ENCODE measurements around the gene GPR107.

Gene GPR107

DNA sequence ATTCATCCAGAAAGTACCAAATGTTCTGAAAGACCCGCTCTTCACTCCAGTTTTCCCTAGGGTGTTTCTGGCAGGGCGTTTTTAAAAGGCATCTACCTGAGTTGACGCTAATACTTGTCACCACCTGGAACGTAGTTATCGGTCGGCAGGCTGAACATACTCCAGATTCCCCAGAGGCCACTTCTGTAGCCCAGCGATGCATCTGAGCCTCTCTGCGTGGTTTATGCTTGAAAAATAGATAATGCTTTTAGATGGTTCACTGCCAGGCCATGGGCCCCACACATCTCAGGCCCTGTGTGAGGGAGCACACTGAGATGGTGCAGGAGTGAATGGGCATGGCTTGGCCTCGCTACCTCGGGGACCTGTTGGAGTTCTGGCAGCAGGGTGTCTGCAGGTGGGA, 85.5 kb downstream of the GPR107 start:
- DNase-seq: no peak

DNA sequence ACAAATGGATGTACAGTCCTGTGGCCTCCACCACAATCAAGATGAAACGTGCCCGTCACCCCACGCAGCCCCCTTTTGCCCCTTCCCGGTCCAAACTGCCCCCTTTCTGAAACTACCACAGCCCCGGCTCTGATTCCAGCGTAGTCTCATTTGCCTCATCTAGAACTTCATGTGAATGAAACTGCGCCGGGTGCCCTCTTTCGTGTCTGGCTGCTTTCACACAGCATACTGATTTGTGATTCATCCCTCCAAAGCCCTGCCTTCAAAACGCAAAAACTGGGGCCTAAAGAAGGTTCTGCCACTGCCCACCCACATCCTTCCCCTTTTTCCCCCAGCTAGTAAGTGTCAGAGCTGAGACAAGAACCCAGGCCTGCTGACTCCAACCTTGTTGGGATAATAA, 87.0 kb downstream of the GPR107 start:
- DNase-seq: no peak

DNA sequence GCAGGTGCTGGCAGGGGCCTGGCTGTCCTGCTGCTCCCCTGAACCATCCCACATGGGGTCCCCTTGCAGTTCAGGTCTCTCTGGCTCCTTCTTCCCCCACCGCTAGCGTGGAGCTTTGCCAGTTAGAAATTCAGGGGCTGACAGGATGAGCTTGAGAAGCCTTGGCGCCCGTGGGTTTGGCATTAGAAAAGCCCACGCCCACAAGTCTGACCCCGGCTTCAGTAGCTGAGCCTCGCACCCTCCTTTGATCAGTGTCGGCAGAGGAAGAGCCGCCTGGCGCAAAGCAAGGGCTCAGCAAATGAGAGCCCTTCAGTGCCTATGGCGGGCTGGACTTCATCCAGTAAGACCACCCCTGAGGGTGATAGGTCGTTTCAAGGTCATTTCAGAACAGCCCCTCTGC, 88.3 kb downstream of the GPR107 start:
- no peak for DNase-seq

DNA sequence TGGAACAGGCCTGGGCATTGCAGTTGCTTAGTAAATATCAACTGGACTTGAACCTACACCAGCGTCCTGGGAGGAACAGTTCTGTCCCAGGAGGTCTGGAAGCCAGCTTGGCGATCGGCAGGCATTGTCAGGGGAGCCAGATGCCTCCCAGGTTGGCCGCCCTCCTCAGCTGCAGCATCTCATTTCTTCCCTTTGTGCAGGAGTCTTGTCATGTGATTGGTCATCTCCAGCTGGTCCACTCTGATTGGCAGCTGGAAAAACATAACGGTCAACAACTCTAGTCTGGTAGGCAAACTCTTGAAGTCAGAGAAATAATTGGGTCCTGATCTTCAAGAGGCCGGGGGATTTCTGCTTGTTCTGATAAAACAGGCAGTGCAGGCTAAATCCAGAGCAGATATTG, 88.9 kb downstream of the GPR107 start:
- no peak for DNase-seq

DNA sequence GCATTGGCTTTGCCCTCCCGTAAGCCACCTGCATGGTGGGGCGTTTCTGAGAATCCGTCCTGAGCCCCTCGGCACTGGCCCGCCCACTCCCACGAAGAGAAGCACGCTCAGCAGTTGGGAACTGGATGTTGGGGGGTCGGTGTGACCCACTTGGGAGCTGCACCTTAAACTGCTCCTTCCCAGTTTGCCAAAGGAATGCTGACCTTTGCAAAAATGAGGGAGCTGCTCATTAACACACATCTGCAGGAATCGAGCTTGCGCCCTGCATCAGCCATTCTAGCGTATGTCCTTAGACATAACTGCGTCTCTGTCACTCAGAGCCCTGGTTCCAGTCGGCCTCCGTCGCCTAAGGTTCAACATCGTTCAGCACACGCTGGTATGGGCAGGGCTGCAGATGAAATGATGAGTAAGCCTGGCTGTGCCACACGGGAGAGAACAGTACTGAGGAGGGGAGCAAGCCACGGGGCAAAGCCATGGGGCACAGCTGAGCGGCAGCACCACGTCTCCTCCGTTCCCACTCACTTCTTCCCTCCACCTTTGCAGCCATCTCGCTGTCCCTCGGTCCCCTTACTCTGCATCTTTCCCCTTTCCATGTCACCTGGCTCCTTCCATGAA, 89.7 kb downstream of the GPR107 start:
- no peak for DNase-seq

DNA sequence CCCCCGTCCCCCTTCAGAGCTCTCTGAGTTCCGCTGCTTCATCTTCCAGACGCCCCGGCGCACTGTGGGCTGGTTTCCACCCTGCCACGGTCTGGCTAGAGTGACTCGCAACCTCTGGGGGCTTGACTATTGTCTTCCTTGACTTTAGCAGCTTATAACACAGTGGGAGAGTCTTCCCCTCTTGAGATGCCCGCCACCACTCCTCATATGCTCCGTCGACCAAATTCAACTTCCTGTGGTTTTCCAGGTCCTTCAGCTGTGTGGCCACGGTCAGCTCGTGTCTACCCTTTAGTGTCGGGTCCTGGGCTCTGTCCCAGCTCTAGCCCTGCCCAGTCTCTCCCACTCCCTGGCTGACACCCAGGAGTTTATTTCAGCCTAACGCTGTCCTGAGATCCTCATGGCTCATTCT, 90.3 kb downstream of the GPR107 start:
- no peak for DNase-seq

DNA sequence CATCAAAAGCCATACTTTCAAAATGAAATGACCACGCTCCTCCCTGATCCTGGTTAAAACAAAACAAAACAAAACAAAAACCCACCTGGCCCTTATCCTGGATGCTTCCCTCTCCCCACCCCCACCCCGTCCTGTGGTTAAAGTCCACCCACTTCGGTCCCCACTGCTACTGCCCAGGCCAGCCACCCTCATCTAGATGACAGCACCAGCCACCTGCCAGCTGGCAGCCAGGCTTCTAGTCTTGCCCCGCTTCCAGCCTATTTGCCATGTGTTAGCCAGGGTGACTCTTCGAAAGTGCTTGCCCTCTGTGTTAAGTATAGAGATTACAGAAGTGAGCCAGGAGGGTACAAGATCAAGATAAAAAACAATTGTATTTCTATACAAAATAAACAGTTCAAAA, 91.0 kb downstream of the GPR107 start:
- DNase-seq: no peak

DNA sequence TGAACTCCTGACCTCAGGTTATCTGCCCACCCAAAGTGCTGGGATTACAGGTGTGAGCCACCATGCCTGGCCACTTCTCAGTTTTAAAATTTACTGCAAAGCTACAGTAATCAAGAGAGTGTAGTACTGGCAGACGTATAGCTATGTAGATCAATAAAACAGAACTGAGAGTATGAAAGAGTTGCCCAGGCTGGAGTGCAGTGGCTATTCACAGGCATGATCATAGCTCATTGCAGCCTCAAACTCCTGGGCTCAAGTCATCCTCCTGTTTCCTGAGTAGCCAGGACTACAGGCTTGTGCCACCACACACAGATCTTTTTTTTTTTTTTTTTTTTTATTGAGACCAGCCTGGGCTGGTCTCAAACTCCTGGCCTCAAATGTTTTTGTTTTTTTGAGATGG, 92.0 kb downstream of the GPR107 start:
- DNase-seq: no peak

DNA sequence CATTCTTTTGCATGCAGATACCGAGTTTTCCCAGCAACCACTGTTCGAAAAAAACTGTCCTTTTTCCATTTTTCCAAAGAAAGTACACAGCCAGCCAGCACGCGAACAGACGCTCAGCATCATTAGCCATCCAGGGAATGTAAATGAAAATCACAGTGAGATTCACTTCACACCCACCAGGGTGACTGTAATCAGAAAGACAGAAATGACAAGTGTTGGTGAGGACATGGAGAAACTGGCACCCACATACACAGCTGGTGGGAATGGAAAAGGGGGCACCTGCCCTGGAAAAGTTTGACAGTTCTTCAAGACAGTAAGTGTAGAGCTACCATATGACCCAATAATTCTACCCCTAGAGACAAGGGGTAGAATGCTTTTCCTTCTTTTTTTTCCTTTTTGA, 93.5 kb downstream of the GPR107 start:
- DNase-seq: no peak

DNA sequence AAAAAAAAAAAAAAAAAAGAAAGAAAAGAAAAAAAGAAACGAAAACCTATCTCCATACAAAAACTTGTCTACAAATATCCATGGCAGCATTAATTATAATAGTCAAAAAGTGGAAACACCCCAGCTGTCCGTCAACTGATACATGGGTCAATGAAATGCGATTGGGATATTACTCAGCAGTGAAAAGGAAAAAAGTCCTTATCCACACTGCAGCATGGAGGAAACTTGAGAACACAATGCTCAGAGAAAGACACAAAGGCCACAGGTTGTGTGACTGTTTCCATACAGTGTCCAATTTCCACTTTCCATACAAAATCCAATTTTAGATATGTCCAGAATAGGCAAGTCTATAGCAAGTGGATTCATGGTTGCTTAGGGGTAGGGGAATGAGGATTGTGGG, 94.2 kb downstream of the GPR107 start:
- no peak for DNase-seq

DNA sequence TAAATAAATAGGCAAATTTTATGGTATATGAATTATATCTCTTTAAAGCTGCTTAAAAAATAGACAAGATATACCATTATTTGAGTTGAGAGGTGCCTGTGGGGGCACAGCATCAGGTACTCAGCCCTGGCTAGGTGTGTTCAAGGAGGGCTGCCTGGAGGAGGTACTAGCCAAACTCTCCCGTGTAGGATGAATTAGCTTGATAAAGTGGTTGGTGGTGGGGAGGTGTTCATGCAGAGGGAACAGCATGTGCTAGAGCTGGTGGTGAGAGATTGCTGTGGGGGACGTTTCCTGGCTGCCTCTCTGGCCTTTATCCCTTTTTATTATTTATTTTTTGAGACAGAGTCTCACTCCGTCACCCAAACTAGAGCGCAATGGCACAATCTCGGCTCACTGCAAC, 95.3 kb downstream of the GPR107 start:
- no peak for DNase-seq

DNA sequence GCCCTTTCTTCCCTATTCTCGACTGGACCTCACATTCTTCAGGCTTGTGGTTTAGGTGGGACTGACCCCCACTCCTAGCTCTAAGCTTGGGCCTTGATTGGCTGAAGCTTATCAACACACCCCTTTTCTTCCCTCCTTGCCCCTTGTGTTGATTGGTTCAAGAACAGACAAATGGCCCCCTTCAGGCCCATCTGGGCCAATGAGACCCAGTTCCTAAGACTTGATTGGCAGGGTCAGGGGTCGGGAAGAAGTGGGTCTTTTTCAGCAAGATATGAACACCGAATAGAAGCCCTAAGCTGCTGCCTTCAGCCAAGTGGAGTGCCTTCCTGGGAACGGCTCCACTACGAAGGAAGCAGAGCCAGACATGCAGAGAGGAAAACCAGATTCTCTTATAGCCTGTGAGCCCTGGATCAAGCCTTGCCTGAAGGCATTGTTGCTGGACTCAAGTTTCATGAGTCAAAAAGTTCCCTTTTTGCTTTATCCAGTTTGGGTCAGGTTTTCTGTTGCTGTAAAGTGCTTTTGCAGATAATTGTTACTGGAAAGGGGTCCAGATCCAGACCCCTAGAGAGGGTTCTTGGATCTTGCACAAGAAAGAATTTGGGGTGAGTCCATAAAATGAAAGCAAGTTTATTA, 96.1 kb downstream of the GPR107 start:
- DNase-seq: no peak

DNA sequence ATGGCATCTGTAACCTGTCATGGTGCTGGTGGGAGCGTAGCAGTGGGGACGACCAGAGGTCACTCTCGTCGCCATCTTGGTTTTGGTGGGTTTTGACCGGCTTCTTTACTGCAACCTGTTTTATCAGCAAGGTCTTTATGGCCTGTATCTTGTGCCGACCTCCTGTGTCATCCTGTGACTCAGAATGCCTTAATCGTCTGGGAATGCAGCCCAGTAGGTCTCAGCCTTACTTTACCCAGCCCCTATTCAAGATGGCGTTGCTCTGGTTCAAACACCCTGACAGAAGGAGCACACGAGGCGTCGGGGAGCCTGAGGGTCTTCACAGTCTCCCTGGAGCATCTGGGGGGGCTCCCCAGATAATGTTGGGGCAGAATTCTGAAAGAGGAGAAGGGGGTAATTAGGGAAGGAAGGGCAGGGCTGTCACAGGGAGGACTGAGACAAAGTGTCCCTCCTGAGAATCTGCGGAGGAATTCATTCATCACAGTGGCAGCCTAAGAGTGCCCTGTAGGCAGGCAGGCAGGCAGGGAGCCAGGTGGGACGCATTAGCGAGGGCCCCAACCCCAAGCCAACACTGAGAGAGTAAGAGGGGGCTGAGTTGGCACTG, 97.2 kb downstream of the GPR107 start:
- no peak for DNase-seq

DNA sequence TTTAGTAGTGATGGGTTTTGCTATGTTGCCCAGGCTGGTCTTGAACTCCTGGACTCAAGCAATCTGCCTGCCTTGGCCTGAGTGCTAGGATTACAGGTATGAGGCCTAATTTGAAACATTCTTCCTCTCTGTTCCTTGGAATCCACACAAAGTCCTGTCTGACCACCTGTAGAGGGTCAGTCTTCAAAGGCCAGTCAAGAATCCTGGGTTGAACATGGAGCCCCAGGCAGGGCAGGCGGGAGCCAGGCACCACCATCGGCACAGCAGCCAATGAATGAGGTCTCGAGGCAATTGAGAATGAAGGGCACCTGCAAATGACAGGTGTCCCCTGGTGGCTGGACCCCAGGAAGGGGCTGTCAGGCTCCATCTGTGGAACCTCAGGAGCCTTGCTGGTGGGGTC, 101.1 kb downstream of the GPR107 start:
- DNase-seq: no peak

DNA sequence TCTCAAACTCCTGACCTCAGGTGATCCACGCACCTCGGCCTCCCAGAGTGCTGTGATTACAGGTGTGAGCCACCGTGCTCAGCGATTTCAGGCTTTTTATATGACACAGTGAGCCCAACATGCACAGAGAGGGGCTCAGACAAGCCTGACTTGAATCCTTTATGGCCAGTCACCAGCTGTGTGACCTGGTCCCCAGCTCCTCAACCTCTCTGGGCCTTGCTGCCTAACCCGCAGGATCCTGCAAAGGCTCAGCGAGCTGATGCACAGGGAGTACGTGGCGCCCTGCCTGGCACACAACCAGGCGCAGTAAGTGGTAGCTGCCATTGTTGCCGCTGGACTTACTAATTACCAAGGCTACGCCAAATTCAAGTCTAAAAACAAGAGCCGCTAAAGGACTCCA, 101.9 kb downstream of the GPR107 start:
- DNase-seq: no peak

DNA sequence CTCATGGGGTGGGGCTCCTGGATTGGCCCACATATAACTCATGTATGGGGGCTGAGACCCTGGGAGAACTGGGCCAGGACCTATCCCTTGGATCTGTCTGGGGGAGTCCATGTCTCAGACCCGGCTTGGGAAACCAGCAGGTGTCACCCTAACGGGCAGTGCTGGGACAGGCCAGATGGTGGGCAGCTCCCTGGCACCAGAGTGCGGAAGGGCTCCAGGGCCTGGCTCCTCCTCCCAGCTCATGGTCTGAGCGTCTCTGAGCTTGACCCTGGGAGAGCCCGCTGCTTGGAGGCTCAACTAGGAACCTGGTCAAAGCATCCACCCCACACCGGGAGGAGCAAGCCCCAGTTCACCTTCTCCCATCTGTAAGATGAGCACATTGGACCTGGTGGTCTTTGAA, 103.0 kb downstream of the GPR107 start:
- DNase-seq: no peak

DNA sequence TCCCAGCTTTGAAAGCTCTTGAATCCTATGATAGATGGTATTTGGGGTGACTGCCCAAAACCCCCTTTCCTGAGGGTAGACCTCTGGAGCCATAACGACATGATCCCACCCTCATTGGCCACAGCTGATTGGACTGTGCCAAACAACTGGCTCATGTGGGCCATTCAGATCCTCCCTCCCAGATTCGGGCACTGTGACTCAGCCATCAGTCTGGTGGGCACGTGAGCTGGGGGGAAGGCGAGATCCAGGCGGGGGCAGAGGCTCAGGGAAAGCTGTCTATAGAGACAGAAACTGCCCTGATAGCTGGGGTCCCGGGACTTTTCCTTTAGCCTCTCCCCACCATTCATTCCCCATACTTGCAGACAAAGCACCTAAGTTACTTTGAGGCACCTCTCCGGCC, 103.4 kb downstream of the GPR107 start:
- DNase-seq: no peak

DNA sequence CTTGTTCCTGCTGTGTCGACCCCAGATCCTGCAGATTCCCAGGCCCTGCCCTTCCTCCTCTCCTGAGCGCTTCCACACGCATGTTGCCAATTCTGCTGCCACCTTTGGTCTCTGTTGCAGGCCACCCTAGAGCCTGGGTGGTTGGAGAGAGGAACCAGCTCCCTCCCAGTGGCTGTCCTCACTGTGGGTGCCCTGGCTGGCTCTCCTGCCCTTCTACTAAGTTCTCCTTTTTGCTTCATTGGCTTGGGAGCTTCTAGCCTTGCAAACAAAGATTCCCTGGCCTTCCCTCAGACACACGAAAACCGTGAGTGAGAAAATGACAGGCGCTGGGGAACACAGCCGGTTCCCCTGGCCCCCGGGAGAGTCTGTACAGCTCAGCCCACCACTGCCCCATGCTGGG, 104.3 kb downstream of the GPR107 start:
- no peak for DNase-seq

DNA sequence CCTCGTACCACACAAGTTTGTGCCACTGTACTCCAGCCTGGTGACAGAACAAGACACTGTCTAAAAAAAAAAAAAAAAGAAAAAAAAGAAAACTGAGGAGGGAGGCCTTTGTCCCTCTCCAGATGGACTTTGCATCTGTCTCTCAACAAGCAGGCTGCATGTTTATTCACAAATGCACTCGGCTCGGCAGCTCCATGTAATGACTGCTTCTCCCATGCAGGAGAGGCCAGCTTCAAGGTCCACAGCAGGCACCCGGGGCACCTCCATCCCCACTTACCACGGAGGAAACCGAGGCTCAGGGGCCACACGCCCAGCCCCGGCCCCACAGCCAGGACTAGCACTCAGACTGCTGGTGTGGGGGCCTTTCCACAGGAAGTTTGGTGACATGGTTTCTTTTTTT, 105.4 kb downstream of the GPR107 start:
- no peak for DNase-seq

DNA sequence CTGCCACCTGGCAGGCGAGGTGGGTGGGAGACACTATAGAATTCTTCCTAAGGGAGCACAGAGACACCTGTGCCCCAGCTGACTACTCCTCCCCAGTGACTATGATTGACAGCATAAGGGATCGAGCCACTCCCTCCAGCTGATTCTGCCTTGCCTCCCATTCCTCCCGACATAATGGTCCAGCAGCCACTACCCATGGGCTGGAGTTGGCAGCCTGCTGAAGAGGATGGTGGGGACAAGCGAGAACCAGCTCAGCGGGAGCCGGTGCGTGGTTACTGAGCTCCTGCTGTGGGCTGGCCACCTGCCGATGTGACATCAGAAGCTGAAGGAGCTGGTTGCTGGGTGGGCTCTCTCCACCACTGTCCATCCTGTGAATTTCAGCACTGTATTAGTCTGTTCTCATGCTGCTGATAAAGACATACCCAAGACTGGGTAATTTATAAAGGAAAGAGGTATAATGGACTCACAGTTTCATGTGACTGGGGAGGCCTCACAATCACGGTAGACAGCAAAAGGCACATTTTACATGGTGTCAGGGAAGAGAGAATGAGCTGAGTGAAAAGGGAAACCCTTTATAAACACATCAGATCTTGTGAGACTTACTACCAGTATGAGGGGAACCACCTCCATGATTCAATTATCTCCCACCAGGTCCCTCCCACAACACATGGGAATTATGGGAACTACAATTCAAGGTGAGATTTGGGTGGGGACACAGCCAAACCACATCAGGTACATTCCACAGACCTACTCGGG, 106.4 kb downstream of the GPR107 start:
- no peak for DNase-seq

DNA sequence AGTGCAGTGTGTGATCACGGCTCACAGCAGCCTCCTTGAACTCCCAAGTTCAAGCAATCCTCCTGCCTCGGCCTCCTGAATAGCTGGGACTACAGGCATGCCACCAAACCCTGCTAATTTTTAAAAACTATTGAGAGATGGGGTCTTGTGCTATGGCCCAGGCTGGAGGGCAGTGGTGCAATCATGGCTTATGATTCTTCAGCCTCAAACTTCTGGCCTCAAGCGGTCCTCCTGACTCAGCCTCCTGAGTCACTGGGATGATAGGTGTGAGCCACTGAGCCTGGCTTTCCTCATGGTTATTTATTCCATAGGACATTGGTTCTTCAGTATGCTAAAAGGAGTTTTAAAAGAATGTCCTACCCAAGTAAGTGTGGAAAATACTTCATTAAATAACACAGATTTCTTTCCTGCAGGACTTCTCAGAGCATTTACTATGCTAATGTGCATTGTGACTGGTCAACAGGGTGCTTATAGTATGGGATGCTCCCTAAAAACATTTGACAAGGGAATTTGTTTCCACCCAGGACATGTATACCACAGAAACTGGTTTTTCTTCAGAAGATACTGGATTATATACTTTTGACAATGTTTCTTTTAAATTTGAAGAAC, 107.3 kb downstream of the GPR107 start:
- no peak for DNase-seq

DNA sequence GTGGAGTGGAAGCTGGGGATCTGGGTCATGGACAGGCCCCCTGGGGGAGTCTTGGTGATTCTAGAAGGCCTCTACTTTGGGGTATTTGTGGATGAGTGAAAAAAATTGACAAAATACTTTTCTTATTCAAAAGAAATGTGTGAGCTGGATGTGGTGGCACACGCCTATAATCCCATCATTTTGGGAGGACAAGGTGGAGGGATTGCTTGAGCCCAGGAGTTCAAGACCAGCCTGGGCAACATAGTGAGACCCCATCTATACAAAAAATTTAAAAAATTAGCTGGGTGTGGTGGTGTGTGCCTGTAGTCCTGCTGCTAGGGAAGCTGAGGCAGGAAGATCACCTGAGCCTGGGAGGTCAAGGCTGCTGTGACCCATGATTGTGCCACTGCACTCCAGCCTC, 111.9 kb downstream of the GPR107 start:
- no peak for DNase-seq

DNA sequence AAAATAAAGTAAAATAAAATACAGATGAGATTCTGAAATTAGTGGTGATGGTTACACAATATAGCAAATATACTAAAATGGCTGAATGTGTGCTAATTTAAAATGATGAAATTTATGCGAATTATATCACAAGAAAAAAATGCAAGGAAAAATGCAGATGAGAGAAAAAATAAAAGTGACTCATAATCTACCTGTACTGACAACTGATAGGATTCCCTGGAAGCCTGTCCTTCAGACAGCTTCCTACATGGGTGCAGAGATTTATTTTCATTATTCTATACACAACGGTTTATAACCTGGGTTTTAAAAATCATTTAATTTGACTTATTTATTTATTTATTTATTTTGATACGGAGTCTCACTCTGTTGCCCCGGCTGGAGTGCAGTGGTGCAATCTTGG, 112.7 kb downstream of the GPR107 start:
- no peak for DNase-seq

DNA sequence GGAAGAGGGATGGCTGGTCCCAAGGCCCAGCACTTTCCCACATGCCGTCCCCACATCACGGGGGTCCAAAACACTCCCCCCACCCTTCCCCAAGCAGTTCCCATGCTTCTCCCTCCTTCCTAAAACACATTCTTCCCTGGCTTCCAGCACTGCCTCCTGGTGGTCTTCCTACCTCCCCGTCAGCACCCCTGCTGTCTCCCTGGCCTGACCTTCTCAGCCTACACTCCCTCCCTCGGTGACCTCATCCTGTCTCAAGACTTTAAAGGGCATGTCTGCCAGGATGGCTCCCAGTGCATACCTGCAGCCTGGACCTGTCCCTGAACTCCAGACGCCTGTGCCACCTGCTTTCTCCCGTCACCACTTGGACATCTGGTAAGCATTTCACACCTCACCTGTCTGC, 114.2 kb downstream of the GPR107 start:
- no peak for DNase-seq

Data from cortex of kidney (tissue), 1 donor.